Cardiac muscle cell (in vitro differentiated cells and primary cell): ENCODE data around the gene ANKRD12. TPM values are rescaled to one million over a fixed set of nuclear protein-coding genes. Genes with fewer than 3 reads are reported as not detected.

Source experiments
- DNase-seq, 2 donors: peaks; one replicate each; pipeline versions ENCODE4 v3.0.0 to v3.0.0-alpha.2; 2010 to 2017; ENCODE audit warnings: low read depth in 1 of 2, low spot score in 1 of 2
- H3K27ac ChIP-seq: fragments of 200-600 bp; sonication (generic); 2 replicates; pipeline ENCODE4 v1.5.1; 2016
- H3K27me3 ChIP-seq: fragments of 200-600 bp; sonication (generic); 2 replicates; pipeline ENCODE4 v1.6.0; 2016; ENCODE audit warnings: control low read depth
- H3K36me3 ChIP-seq: fragments of 200-600 bp; sonication (generic); 2 replicates; pipeline ENCODE4 v1.5.1; 2016; ENCODE audit warnings: control low read depth
- H3K4me1 ChIP-seq: fragments of 200-600 bp; sonication (generic); 2 replicates; pipeline ENCODE4 v1.8.1; 2017; ENCODE audit warnings: low read depth, mild to moderate bottlenecking, mixed run types
- H3K4me3 ChIP-seq: fragments of 200-600 bp; sonication (generic); 2 replicates; pipeline ENCODE4 v1.5.1; 2016; ENCODE audit warnings: mild to moderate bottlenecking
- H3K9me3 ChIP-seq: fragments of 200-600 bp; sonication (generic); 2 replicates; pipeline ENCODE4 v1.5.1; 2017; ENCODE audit warnings: low read depth, mild to moderate bottlenecking, control low read depth
- polyA plus RNA-seq: library from polyadenylated mRNA; unstranded; fragments of >200 nt; fragmentation: Nextera tagmentation; extraction: Ambion mirVana; gene quantifications from 2 replicates; pipeline ENCODE4 v1.2.1, GENCODE V29; 2016
- total RNA-seq: library from RNA; depleted of rRNA; stranded (reverse); fragments of >200 nt; gene quantifications from 2 replicates; pipeline ENCODE4 v1.2.3, GENCODE V29; 2016
- TF ChIP-seq, protein P1 (sequence below): IDR thresholded peaks from 2 replicates; pipeline ENCODE4 v1.5.1; 2012; ENCODE audit warnings: low read depth, mild to moderate bottlenecking, low read length

The ANKRD12 gene
- total and polyA plus RNA-seq, 2 experiments from 2014 or later: 21.5 to 88.8 TPM

GRCh38 chr18:9178557-9178956, 42.0 kb downstream of the ANKRD12 start:
- TF ChIP-seq, protein P1, sequence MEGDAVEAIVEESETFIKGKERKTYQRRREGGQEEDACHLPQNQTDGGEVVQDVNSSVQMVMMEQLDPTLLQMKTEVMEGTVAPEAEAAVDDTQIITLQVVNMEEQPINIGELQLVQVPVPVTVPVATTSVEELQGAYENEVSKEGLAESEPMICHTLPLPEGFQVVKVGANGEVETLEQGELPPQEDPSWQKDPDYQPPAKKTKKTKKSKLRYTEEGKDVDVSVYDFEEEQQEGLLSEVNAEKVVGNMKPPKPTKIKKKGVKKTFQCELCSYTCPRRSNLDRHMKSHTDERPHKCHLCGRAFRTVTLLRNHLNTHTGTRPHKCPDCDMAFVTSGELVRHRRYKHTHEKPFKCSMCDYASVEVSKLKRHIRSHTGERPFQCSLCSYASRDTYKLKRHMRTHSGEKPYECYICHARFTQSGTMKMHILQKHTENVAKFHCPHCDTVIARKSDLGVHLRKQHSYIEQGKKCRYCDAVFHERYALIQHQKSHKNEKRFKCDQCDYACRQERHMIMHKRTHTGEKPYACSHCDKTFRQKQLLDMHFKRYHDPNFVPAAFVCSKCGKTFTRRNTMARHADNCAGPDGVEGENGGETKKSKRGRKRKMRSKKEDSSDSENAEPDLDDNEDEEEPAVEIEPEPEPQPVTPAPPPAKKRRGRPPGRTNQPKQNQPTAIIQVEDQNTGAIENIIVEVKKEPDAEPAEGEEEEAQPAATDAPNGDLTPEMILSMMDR: no peak
- H3K27ac ChIP-seq: no peak overlapping the region
- no peaks in the 10 kb centered on the region for H3K4me1 ChIP-seq
- no peak for DNase-seq
- no peaks in the 10 kb centered on the region for H3K27me3 ChIP-seq
- no peak overlapping the region for H3K4me3 ChIP-seq
- no peaks in the 10 kb centered on the region for H3K9me3 ChIP-seq
- H3K36me3 ChIP-seq: peaks cover 4% of the 10 kb centered on the region

- DNase-seq: no peak
- H3K27me3 ChIP-seq: no peaks in the 10 kb centered on the region
- no peaks in the 10 kb centered on the region for H3K4me1 ChIP-seq
- no peaks in the 10 kb centered on the region for H3K9me3 ChIP-seq
- TF ChIP-seq, protein P1: no peak
- peaks cover 7% of the 10 kb centered on the region for H3K36me3 ChIP-seq
- H3K27ac ChIP-seq: no peak overlapping the region
- H3K4me3 ChIP-seq: no peak overlapping the region
These were observed 44.7 kb downstream of the ANKRD12 start for GRCh38 chr18:9181275-9181674.

GRCh38 chr18:9182852-9183399, 46.3 kb downstream of the ANKRD12 start:
- Histone ChIP-seq H3K36me3 (peaks cover 7% of the 10 kb centered on the region), H3K9me3 (no peaks in the 10 kb centered on the region), H3K4me1 (no peaks in the 10 kb centered on the region), H3K27me3 (no peaks in the 10 kb centered on the region), H3K4me3 (no peak overlapping the region), H3K27ac (no peak overlapping the region)
- DNase-seq: no peak
- TF ChIP-seq, protein P1: no peak

- no peaks in the 10 kb centered on the region for H3K9me3 ChIP-seq
- no peak for DNase-seq
- H3K27ac ChIP-seq: no peak overlapping the region
- H3K4me3 ChIP-seq: no peak overlapping the region
- TF ChIP-seq, protein P1: no peak
- H3K27me3 ChIP-seq: no peaks in the 10 kb centered on the region
- peaks cover 11% of the 10 kb centered on the region for H3K36me3 ChIP-seq
- H3K4me1 ChIP-seq: no peaks in the 10 kb centered on the region
These were observed 48.5 kb downstream of the ANKRD12 start for GRCh38 chr18:9184998-9185613.

GRCh38 chr18:9188359-9189231, 52.0 kb downstream of the ANKRD12 start:
- TF ChIP-seq, protein P1: no peak
- Histone ChIP-seq H3K27ac (no peak overlapping the region), H3K27me3 (no peaks in the 10 kb centered on the region), H3K9me3 (no peaks in the 10 kb centered on the region), H3K4me1 (no peaks in the 10 kb centered on the region), H3K36me3 (peaks cover 7% of the 10 kb centered on the region), H3K4me3 (no peak overlapping the region)
- DNase-seq: no peak
